ENCODE measurements around the gene FAM111A.

Gene FAM111A

GRCh38 chr11:59144096-59144495, 1.4 kb downstream of the FAM111A start:
- DNase-seq = no peak

- DNase-seq = peak; percentile 85
Measured at GRCh38 chr11:59144579-59145345, 2.1 kb downstream of the FAM111A start.

GRCh38 chr11:59145534-59145933, 2.9 kb downstream of the FAM111A start:
- peak; percentile 9 for DNase-seq

- DNase-seq = no peak
Measured at GRCh38 chr11:59151761-59152160, 9.1 kb downstream of the FAM111A start.

- no peak for DNase-seq
Measured at GRCh38 chr11:59152312-59152951, 9.8 kb downstream of the FAM111A start.

GRCh38 chr11:59154610-59155009, 12.0 kb downstream of the FAM111A start:
- DNase-seq = no peak

- DNase-seq = no peak
Measured at GRCh38 chr11:59157433-59157832, 14.8 kb downstream of the FAM111A start.

GRCh38 chr11:59158206-59159068, 15.8 kb downstream of the FAM111A start:
- peak; percentile 78 for DNase-seq

- DNase-seq = no peak
Measured at GRCh38 chr11:59164028-59164427, 21.4 kb downstream of the FAM111A start.

GRCh38 chr11:59171508-59172322, 29.1 kb downstream of the FAM111A start, which contains the start of gene DTX4:
Gene DTX4, plus strand, starts transcription at chr11:59172132. Its CDS starts 464 bp downstream, at chr11:59172596.
- peak; percentile 90 for DNase-seq

- DNase-seq = peak; percentile 15
Measured at GRCh38 chr11:59172345-59173079, 29.9 kb downstream of the FAM111A start.

GRCh38 chr11:59173080-59173963, 30.7 kb downstream of the FAM111A start:
- DNase-seq = no peak

- no peak for DNase-seq
Measured at GRCh38 chr11:59173964-59174663, 31.5 kb downstream of the FAM111A start.

GRCh38 chr11:59174664-59175033, 32.0 kb downstream of the FAM111A start:
- DNase-seq = no peak

- no peak for DNase-seq
Measured at GRCh38 chr11:59175091-59175501, 32.4 kb downstream of the FAM111A start.

- DNase-seq = no peak
Measured at GRCh38 chr11:59176330-59176729, 33.7 kb downstream of the FAM111A start.

- no peak for DNase-seq
Measured at GRCh38 chr11:59178402-59178801, 35.7 kb downstream of the FAM111A start.

- DNase-seq = no peak
Measured at GRCh38 chr11:59179121-59179520, 36.5 kb downstream of the FAM111A start.

GRCh38 chr11:59180168-59180776, 37.6 kb downstream of the FAM111A start:
- DNase-seq = no peak

GRCh38 chr11:59180907-59181306, 38.3 kb downstream of the FAM111A start:
- no peak for DNase-seq
